PC-3 (cell line): Measurements from ENCODE around the gene GYPC. TPM values are rescaled to one million over a fixed set of nuclear protein-coding genes. Genes with fewer than 3 reads are reported as not detected.

Source experiments
- ATAC-seq: fragments of 200-7000 bp; cut with Tn5 transposase; 2 replicates; pipeline ENCODE4 v1.9.1; 2020; ENCODE audit warnings: mild to moderate bottlenecking, moderate library complexity
- BruUV-seq: library from RNA; stranded (reverse); fragments of 400-500 nt; replicated peaks from 2 replicates; lab custom pipeline; 2021; lab: Mats Ljungman, UMichigan
- CTCF ChIA-PET: fragments of 300-600 bp; sonication (Branson Sonifier 250); formaldehyde crosslinking; loops from one replicate; lab custom pipeline; 2022; ENCODE audit warnings: antibody characterized with exemption; lab: Charles Lee
- POLR2A ChIA-PET: fragments of 300-600 bp; sonication (Branson Sonifier 250); formaldehyde crosslinking; loops from one replicate; lab custom pipeline; 2022; ENCODE audit warnings: antibody characterized with exemption; ENCODE audit not compliant: unreplicated experiment; lab: Charles Lee
- DNase-seq: peaks from one replicate; pipeline ENCODE4 v3.0.0-alpha.2; 2015
- H2AFZ ChIP-seq: fragments of 300-600 bp; sonication (generic); 2 replicates; pipeline ENCODE4 v1.6.0; 2016; ENCODE audit warnings: antibody characterized with exemption, low read length
- H3F3A ChIP-seq: fragments of 300-600 bp; sonication (generic); one replicate; pipeline ENCODE4 v1.6.0; 2017; ENCODE audit warnings: antibody characterized with exemption, low read length, control low read depth, mild to moderate bottlenecking; ENCODE audit not compliant: unreplicated experiment
- H3K27ac ChIP-seq: fragments of 300-600 bp; sonication (generic); 2 replicates; pipeline ENCODE4 v1.5.1; 2016; ENCODE audit warnings: mild to moderate bottlenecking, low read length
- H3K27me3 ChIP-seq: fragments of 300-600 bp; sonication (generic); 2 replicates; pipeline ENCODE4 v1.6.1; 2016; ENCODE audit warnings: low read length, mixed read lengths
- H3K36me3 ChIP-seq: fragments of 300-600 bp; sonication (generic); 2 replicates; pipeline ENCODE4 v1.6.1; 2016; ENCODE audit warnings: low read depth, mixed run types, low read length, mixed read lengths
- H3K4me1 ChIP-seq: fragments of 300-600 bp; sonication (generic); 2 replicates; pipeline ENCODE4 v1.5.1; 2016; ENCODE audit warnings: low read length; ENCODE audit not compliant: insufficient read depth
- H3K4me2 ChIP-seq: fragments of 300-600 bp; sonication (generic); 2 replicates; pipeline ENCODE4 v1.6.0; 2016; ENCODE audit warnings: low read length
- H3K4me3 ChIP-seq: fragments of 300-600 bp; sonication (generic); 2 replicates; pipeline ENCODE4 v1.5.1; 2016; ENCODE audit warnings: mild to moderate bottlenecking, low read length, mixed read lengths
- H3K79me2 ChIP-seq: fragments of 300-600 bp; sonication (generic); 2 replicates; pipeline ENCODE4 v1.6.1; 2017; ENCODE audit warnings: low read length, mixed read lengths
- H3K9ac ChIP-seq: fragments of 300-600 bp; sonication (generic); 2 replicates; pipeline ENCODE4 v1.6.0; 2016; ENCODE audit warnings: mild to moderate bottlenecking, low read length
- H3K9me2 ChIP-seq: fragments of 300-600 bp; sonication (generic); replicated peaks from 2 replicates; pipeline ENCODE4 v1.6.1; 2016; ENCODE audit warnings: mixed run types, low read length, mixed read lengths
- H3K9me3 ChIP-seq: fragments of 300-600 bp; sonication (generic); 2 replicates; pipeline ENCODE4 v1.6.1; 2016; ENCODE audit warnings: low read length, mixed read lengths
- H4K20me1 ChIP-seq: fragments of 300-600 bp; sonication (generic); 2 replicates; pipeline ENCODE4 v1.6.1; 2016; ENCODE audit warnings: low read length, mixed read lengths
- CTCF ChIP-seq: fragments of 300-600 bp; sonication (generic); conservative IDR thresholded peaks from 2 replicates; pipeline ENCODE4 v1.5.1; 2017; ENCODE audit warnings: antibody characterized with exemption, low read depth, mild to moderate bottlenecking, low read length
- EZH2 ChIP-seq: fragments of 300-600 bp; sonication (generic); IDR thresholded peaks from one replicate; pipeline ENCODE4 v1.6.1; 2017; ENCODE audit warnings: antibody characterized with exemption, mild to moderate bottlenecking, low read length; ENCODE audit not compliant: unreplicated experiment
- EZH2phosphoT487 ChIP-seq: fragments of 300-600 bp; sonication (generic); IDR thresholded peaks from 2 replicates; pipeline ENCODE4 v1.6.1; 2018; ENCODE audit warnings: mild to moderate bottlenecking, antibody characterized with exemption, low read length, borderline replicate concordance
- intact Hi-C: fragments of 100-400 bp; cut with micrococcal nuclease; formaldehyde crosslinking; loops from 2 replicates; pipeline ENCODE4 v1.9.0; 2023
- total RNA-seq: library from RNA; depleted of rRNA; stranded (reverse); fragments of >200 nt; gene quantifications from 2 replicates; pipeline ENCODE4 v1.2.3, GENCODE V29; 2014

GYPC gene
- total RNA-seq, 1 experiment from 2014 or later: not detected

- Histone ChIP-seq H3K27me3 (peaks cover under 1% of the 10 kb centered on the region; the same call in 1 of the 2 replicates), H2AFZ (no peak overlapping the region), H3K4me3 (no peak overlapping the region), H3K4me1 (no peaks in the 10 kb centered on the region), H3K79me2 (no peaks in the 10 kb centered on the region), H4K20me1 (no peaks in the 10 kb centered on the region), H3K9me2 (no peaks in the 10 kb centered on the region), H3K9ac (no peak overlapping the region), H3F3A (no peaks in the 10 kb centered on the region), H3K9me3 (peaks cover 4% of the 10 kb centered on the region; the same call in 1 of the 2 replicates), H3K36me3 (no peaks in the 10 kb centered on the region), H3K4me2 (no peak overlapping the region), H3K27ac (no peak overlapping the region)
- no peak for DNase-seq
- no peak for TF ChIP-seq EZH2
- TF ChIP-seq CTCF: no peak
- TF ChIP-seq EZH2phosphoT487: no peak
- ATAC-seq: no peak
- no TSS peak for BruUV-seq
- CTCF ChIA-PET: no interaction called here
- POLR2A ChIA-PET: no interaction called here
- intact Hi-C loops: no loop called here
Measured at GRCh38 chr2:126723281-126723815, 67.4 kb downstream of the GYPC start.

- H3K4me2 ChIP-seq: no peak overlapping the region
- H3K9me3 ChIP-seq: peaks cover 4% of the 10 kb centered on the region; the same call in 1 of the 2 replicates
- H3K9ac ChIP-seq: no peak overlapping the region
- no peak for TF ChIP-seq CTCF
- TF ChIP-seq EZH2phosphoT487: no peak
- TF ChIP-seq EZH2: no peak
- no peaks in the 10 kb centered on the region for H3F3A ChIP-seq
- no peak for DNase-seq
- H2AFZ ChIP-seq: no peak overlapping the region
- H3K9me2 ChIP-seq: no peaks in the 10 kb centered on the region
- BruUV-seq: no TSS peak
- 0 out of 2 replicates have a peak, but pooled peaks cover 7% of the 10 kb centered on the region for H3K27me3 ChIP-seq
- no peak overlapping the region for H3K27ac ChIP-seq
- POLR2A ChIA-PET: no interaction called here
- H3K4me1 ChIP-seq: no peaks in the 10 kb centered on the region
- no peak for ATAC-seq
- CTCF ChIA-PET: no interaction called here
- H3K79me2 ChIP-seq: no peaks in the 10 kb centered on the region
- H3K36me3 ChIP-seq: no peaks in the 10 kb centered on the region
- no peak overlapping the region for H3K4me3 ChIP-seq
- intact Hi-C loops: no loop called here
- H4K20me1 ChIP-seq: no peaks in the 10 kb centered on the region
Measured at GRCh38 chr2:126725580-126725979, 69.6 kb downstream of the GYPC start.

- Histone ChIP-seq H3K27me3 (0 out of 2 replicates have a peak, but pooled peaks cover 7% of the 10 kb centered on the region), H3F3A (no peaks in the 10 kb centered on the region), H3K9ac (no peak overlapping the region), H3K9me3 (peaks cover 4% of the 10 kb centered on the region; the same call in 1 of the 2 replicates), H3K9me2 (no peaks in the 10 kb centered on the region), H3K4me3 (no peak overlapping the region), H3K79me2 (no peaks in the 10 kb centered on the region), H3K4me2 (no peak overlapping the region), H3K4me1 (no peaks in the 10 kb centered on the region), H2AFZ (no peak overlapping the region), H3K27ac (no peak overlapping the region), H3K36me3 (no peaks in the 10 kb centered on the region), H4K20me1 (no peaks in the 10 kb centered on the region)
- POLR2A ChIA-PET: no interaction called here
- TF ChIP-seq CTCF: no peak
- TF ChIP-seq EZH2: no peak
- no peak for TF ChIP-seq EZH2phosphoT487
- DNase-seq (no peak), ATAC-seq (no peak)
- BruUV-seq: no TSS peak
- intact Hi-C loops: no loop called here
- CTCF ChIA-PET: no interaction called here
Measured at GRCh38 chr2:126729896-126730295, 73.9 kb downstream of the GYPC start.
